Hepatocyte (in vitro differentiated cells): ENCODE results near the gene PTPRN2. TPM values are rescaled to one million over a fixed set of nuclear protein-coding genes. Genes with fewer than 3 reads are reported as not detected.

Source experiments
- DNase-seq: peaks from one replicate; pipeline ENCODE4 v3.0.0-alpha.2; 2016; ENCODE audit warnings: low spot score
- H2AFZ ChIP-seq: fragments of 200-600 bp; sonication (generic); 2 replicates; pipeline ENCODE4 v1.6.0; 2016; ENCODE audit warnings: antibody characterized with exemption, mild to moderate bottlenecking
- H3K27ac ChIP-seq: fragments of 200-600 bp; sonication (generic); 2 replicates; pipeline ENCODE4 v1.5.1; 2016; ENCODE audit warnings: mild to moderate bottlenecking
- H3K27me3 ChIP-seq: fragments of 200-600 bp; sonication (generic); 2 replicates; pipeline ENCODE4 v1.6.1; 2016
- H3K36me3 ChIP-seq: fragments of 200-600 bp; sonication (generic); replicated peaks from 2 replicates; pipeline ENCODE4 v1.5.1; 2016; ENCODE audit warnings: low read depth; ENCODE audit not compliant: insufficient read depth
- H3K4me1 ChIP-seq: fragments of 200-600 bp; sonication (generic); 2 replicates; pipeline ENCODE4 v1.5.1; 2016; ENCODE audit warnings: mild to moderate bottlenecking, moderate library complexity; ENCODE audit not compliant: insufficient read depth
- H3K4me2 ChIP-seq: fragments of 200-600 bp; sonication (generic); 2 replicates; pipeline ENCODE4 v1.6.0; 2016
- H3K4me3 ChIP-seq: fragments of 200-600 bp; sonication (generic); 2 replicates; pipeline ENCODE4 v1.5.1; 2016; ENCODE audit warnings: mild to moderate bottlenecking
- H3K79me2 ChIP-seq: fragments of 200-600 bp; sonication (generic); 2 replicates; pipeline ENCODE4 v1.6.0; 2017; ENCODE audit warnings: mild to moderate bottlenecking
- H3K9me2 ChIP-seq: fragments of 200-600 bp; sonication (generic); replicated peaks from 2 replicates; pipeline ENCODE4 v1.6.0; 2017; ENCODE audit warnings: mild to moderate bottlenecking; ENCODE audit not compliant: insufficient read depth
- H3K9me3 ChIP-seq: fragments of 200-600 bp; sonication (generic); 2 replicates; pipeline ENCODE4 v1.5.1; 2016; ENCODE audit warnings: low read depth, mild to moderate bottlenecking
- H4K20me1 ChIP-seq: fragments of 200-600 bp; sonication (generic); 2 replicates; pipeline ENCODE4 v1.6.0; 2016; ENCODE audit warnings: mild to moderate bottlenecking; ENCODE audit not compliant: insufficient read depth, poor library complexity, severe bottlenecking
- CTCF ChIP-seq: fragments of 200-600 bp; sonication (generic); IDR thresholded peaks from 2 replicates; pipeline ENCODE4 v1.5.1; 2016; ENCODE audit warnings: antibody characterized with exemption, mild to moderate bottlenecking; ENCODE audit not compliant: poor library complexity
- EZH2 ChIP-seq: fragments of 200-600 bp; sonication (generic); IDR thresholded peaks from 2 replicates; pipeline ENCODE4 v1.6.1; 2016; ENCODE audit warnings: antibody characterized with exemption, mild to moderate bottlenecking, borderline replicate concordance
- EZH2phosphoT487 ChIP-seq: fragments of 200-600 bp; sonication (generic); IDR thresholded peaks from one replicate; pipeline ENCODE4 v1.6.1; 2018; ENCODE audit warnings: antibody characterized with exemption, mild to moderate bottlenecking, low read depth, moderate library complexity; ENCODE audit not compliant: unreplicated experiment, severe bottlenecking
- WGBS: methylation state at CpG from one replicate; pipeline ENCODE4 v1.1.6; 2016; ENCODE audit warnings: low lambda C conversion rate; ENCODE audit errors: missing lambda C conversion rate; 5-methylcytosine and 5-hydroxymethylcytosine counted together
- polyA plus RNA-seq: library from polyadenylated mRNA; unstranded; fragments of >200 nt; fragmentation: Nextera tagmentation; extraction: Ambion mirVana; gene quantifications from 2 replicates; pipeline ENCODE4 v1.2.1, GENCODE V29; 2016
- total RNA-seq: library from RNA; depleted of rRNA; stranded (reverse); fragments of >200 nt; gene quantifications from 2 replicates; pipeline ENCODE4 v1.2.3, GENCODE V29; 2014

Gene PTPRN2
- total and polyA plus RNA-seq, 2 experiments from 2014 or later = 2.1 to 3.3 TPM

GRCh38 chr7:158617737-158618128 lies 30.1 kb upstream of the PTPRN2 start:
- Histone ChIP-seq H3K36me3 (no peaks in the 10 kb centered on the region), H3K27ac (no peak overlapping the region), H4K20me1 (no peaks in the 10 kb centered on the region), H3K4me1 (no peaks in the 10 kb centered on the region), H3K4me3 (no peak overlapping the region), H3K9me2 (no peaks in the 10 kb centered on the region), H3K9me3 (no peaks in the 10 kb centered on the region), H2AFZ (no peak overlapping the region), H3K4me2 (no peak overlapping the region), H3K79me2 (no peaks in the 10 kb centered on the region), H3K27me3 (no peaks in the 10 kb centered on the region)
- 90% methylated on average over 3 of the region's 3 CpGs for WGBS
- TF ChIP-seq CTCF = no peak
- no peak for TF ChIP-seq EZH2
- TF ChIP-seq EZH2phosphoT487 = no peak
- DNase-seq = no peak

GRCh38 chr7:158616050-158616449 lies 28.4 kb upstream of the PTPRN2 start:
- WGBS = 54% methylated on average over 2 of the region's 2 CpGs

GRCh38 chr7:158614700-158615099 lies 27.1 kb upstream of the PTPRN2 start:
- DNase-seq = no peak
- no peak overlapping the region for H3K27ac ChIP-seq
- no peaks in the 10 kb centered on the region for H3K79me2 ChIP-seq
- no peaks in the 10 kb centered on the region for H3K4me1 ChIP-seq
- no peaks in the 10 kb centered on the region for H3K9me2 ChIP-seq
- no peaks in the 10 kb centered on the region for H3K36me3 ChIP-seq
- H3K9me3 ChIP-seq = no peaks in the 10 kb centered on the region
- H3K27me3 ChIP-seq = no peaks in the 10 kb centered on the region
- no peak overlapping the region for H3K4me3 ChIP-seq
- no peaks in the 10 kb centered on the region for H4K20me1 ChIP-seq
- WGBS = 85% methylated on average over 1 of the region's 1 CpG
- TF ChIP-seq EZH2 (no peak), CTCF (no peak), EZH2phosphoT487 (no peak)
- no peak overlapping the region for H3K4me2 ChIP-seq
- no peak overlapping the region for H2AFZ ChIP-seq

More at GRCh38 chr7:158616050-158616449, 28.4 kb upstream of the PTPRN2 start:
- Histone ChIP-seq H3K4me3 (no peak overlapping the region), H3K27me3 (no peaks in the 10 kb centered on the region), H3K79me2 (no peaks in the 10 kb centered on the region), H3K36me3 (no peaks in the 10 kb centered on the region), H4K20me1 (no peaks in the 10 kb centered on the region), H2AFZ (no peak overlapping the region), H3K4me2 (no peak overlapping the region), H3K4me1 (no peaks in the 10 kb centered on the region), H3K27ac (no peak overlapping the region), H3K9me2 (no peaks in the 10 kb centered on the region), H3K9me3 (no peaks in the 10 kb centered on the region)
- no peak for DNase-seq
- TF ChIP-seq EZH2 = no peak
- no peak for TF ChIP-seq EZH2phosphoT487
- no peak for TF ChIP-seq CTCF

- H3K27ac ChIP-seq = no peak overlapping the region
- no peaks in the 10 kb centered on the region for H3K79me2 ChIP-seq
- WGBS = 100% methylated on average over 2 of the region's 2 CpGs
- no peak for DNase-seq
- H2AFZ ChIP-seq = no peak overlapping the region
- H3K9me3 ChIP-seq = no peaks in the 10 kb centered on the region
- H3K4me1 ChIP-seq = no peaks in the 10 kb centered on the region
- no peak overlapping the region for H3K4me3 ChIP-seq
- H3K4me2 ChIP-seq = no peak overlapping the region
- no peaks in the 10 kb centered on the region for H3K36me3 ChIP-seq
- H4K20me1 ChIP-seq = no peaks in the 10 kb centered on the region
- TF ChIP-seq CTCF (no peak), EZH2phosphoT487 (no peak), EZH2 (no peak)
- H3K9me2 ChIP-seq = no peaks in the 10 kb centered on the region
- no peaks in the 10 kb centered on the region for H3K27me3 ChIP-seq
Observed at GRCh38 chr7:158613481-158613880, 25.9 kb upstream of the PTPRN2 start.
